K562 (cell line): ENCODE measurements around the gene CCR7. TPM values are rescaled to one million over a fixed set of nuclear protein-coding genes. Genes with fewer than 3 reads are reported as not detected.

ENCODE experiments used
- ATAC-seq: fragments of 200-7000 bp; cut with Tn5 transposase; 3 replicates; pipeline ENCODE4 v1.9.1; 2020; ENCODE audit warnings: moderate library complexity
- BruUV-seq: library from RNA; stranded (reverse); fragments of 400-500 nt; replicated peaks from 2 replicates; lab custom pipeline; 2021; lab: Mats Ljungman, UMichigan
- CTCF ChIA-PET: fragments of 300-600 bp; formaldehyde crosslinking; extraction: SDS; loops from one replicate; lab custom pipeline; 2021; ENCODE audit warnings: low intra/inter-chr PET ratio; lab: Yijun Ruan, JAX
- POLR2A ChIA-PET: fragments of 300-600, 350-650 bp; sonication (Branson Sonifier 250); formaldehyde crosslinking; extraction: SDS; loops from one replicate; lab custom pipeline; 2021; ENCODE audit warnings: antibody characterized with exemption, inconsistent platforms; lab: Yijun Ruan, JAX
- DNase-seq, 4 experiments: peaks; one replicate each; pipeline versions ENCODE4 v3.0.0 to v3.0.0-alpha.2; 2011 to 2018; ENCODE audit warnings: low spot score in 3 of 4, mixed read lengths in 3 of 4; ENCODE audit errors: extremely low read depth in 1 of 4
- FAIRE-seq: peaks from 2 replicates; lab custom pipeline; 2011; peaks lifted over from hg19 to GRCh38; lab: Jason Lieb, UNC
- H2AFZ ChIP-seq: 2 replicates; pipeline ENCODE4 v1.6.0; 2011; ENCODE audit warnings: low read depth, low read length, control low read depth, inconsistent platforms
- H3K27ac ChIP-seq: fragments of 200-600 bp; 3 replicates; pipeline ENCODE4 v1.8.0; 2011; ENCODE audit warnings: low read depth, mild to moderate bottlenecking, control low read depth, inconsistent platforms, low read length, moderate library complexity, mixed read lengths; ENCODE audit errors: extremely low read depth
- H3K27me3 ChIP-seq, 2 experiments: fragments of 300-600 bp in 1 of 2; 2 replicates in 1 of 2; 3 replicates in 1 of 2; pipeline versions ENCODE4 v1.6.0 to v1.8.0; 2011; ENCODE audit warnings: inconsistent platforms in 2 of 2, low read length in 2 of 2, mild to moderate bottlenecking in 1 of 2, mixed read lengths in 1 of 2, moderate library complexity in 1 of 2; ENCODE audit not compliant: control insufficient read depth in 2 of 2, insufficient read depth in 2 of 2
- H3K36me3 ChIP-seq: fragments of 300-600 bp; 3 replicates; pipeline ENCODE4 v1.8.0; 2011; ENCODE audit warnings: mild to moderate bottlenecking, low read length, inconsistent platforms; ENCODE audit not compliant: control insufficient read depth, insufficient read depth
- H3K4me1 ChIP-seq, 2 experiments: fragments of 200-600 bp in 1 of 2; replicated peaks in 1 of 2; 2 replicates in 1 of 2; 3 replicates in 1 of 2; pipeline versions ENCODE4 v1.5.1 to v1.8.0; 2011; ENCODE audit warnings: inconsistent platforms in 2 of 2, low read length in 2 of 2, mild to moderate bottlenecking in 1 of 2, mixed read lengths in 1 of 2, moderate library complexity in 1 of 2; ENCODE audit not compliant: control insufficient read depth in 2 of 2, insufficient read depth in 2 of 2
- H3K4me2 ChIP-seq: 2 replicates; pipeline ENCODE4 v1.6.1; 2011; ENCODE audit warnings: low read length, control low read depth, inconsistent platforms, mixed read lengths; ENCODE audit not compliant: insufficient read depth
- H3K4me3 ChIP-seq: fragments of 200-600 bp; sonication (generic), shearing (Covaris generic); 2 replicates; pipeline ENCODE4 v1.5.1; 2016; ENCODE audit warnings: control low read depth, inconsistent platforms
- H3K79me2 ChIP-seq: fragments of 200-600 bp; 3 replicates; pipeline ENCODE4 v1.8.0; 2011; ENCODE audit warnings: low read length, inconsistent platforms; ENCODE audit not compliant: control insufficient read depth, insufficient read depth
- H3K9ac ChIP-seq, 2 experiments: 2 replicates each; pipeline versions ENCODE4 v1.6.0 to v1.6.1; 2011; ENCODE audit warnings: low read depth in 2 of 2, low read length in 2 of 2, control low read depth in 1 of 2, inconsistent platforms in 1 of 2, mild to moderate bottlenecking in 1 of 2, mixed read lengths in 1 of 2; ENCODE audit not compliant: insufficient read depth in 1 of 2
- H3K9me1 ChIP-seq: one replicate; pipeline ENCODE4 v1.6.0; 2011; ENCODE audit warnings: inconsistent platforms, mild to moderate bottlenecking, low read length, moderate library complexity; ENCODE audit not compliant: control insufficient read depth, insufficient read depth
- H3K9me3 ChIP-seq: replicated peaks from 2 replicates; pipeline ENCODE4 v1.5.1; 2011; ENCODE audit warnings: low read depth, low read length, inconsistent platforms; ENCODE audit not compliant: control insufficient read depth, insufficient read depth
- H4K20me1 ChIP-seq: replicated peaks from 2 replicates; pipeline ENCODE4 v1.6.1; 2011; ENCODE audit warnings: low read length, inconsistent platforms, mixed read lengths; ENCODE audit not compliant: control insufficient read depth, insufficient read depth
- GABPB1 ChIP-seq: sonication (generic); formaldehyde crosslinking; IDR thresholded peaks from 2 replicates; pipeline ENCODE4 v1.8.0; 2022; ENCODE audit warnings: mild to moderate bottlenecking, missing genetic modification reagents
- KDM1A ChIP-seq, 2 experiments: fragments of 450-650 bp; IDR thresholded peaks; 2 replicates each; pipeline ENCODE4 v1.6.1; 2016; ENCODE audit warnings: mild to moderate bottlenecking in 2 of 2
- ZFP91 ChIP-seq: sonication (generic); formaldehyde crosslinking; IDR thresholded peaks from 2 replicates; pipeline ENCODE4 v1.8.0; 2022; ENCODE audit warnings: mild to moderate bottlenecking, missing genetic modification reagents
- ZNF830 ChIP-seq: fragments of 250-450 bp; sonication (Bioruptor Pico); IDR thresholded peaks from 2 replicates; pipeline ENCODE4 v1.5.0; 2021; ENCODE audit warnings: mild to moderate bottlenecking
- WGBS: fragments of 100-300 bp; shearing (Covaris generic); methylation state at CpG from one replicate; pipeline ENCODE4 v1.1.6; 2016; ENCODE audit warnings: low coverage, mixed read lengths; ENCODE audit not compliant: insufficient coverage; ENCODE audit errors: missing lambda C conversion rate; 5-methylcytosine and 5-hydroxymethylcytosine counted together
- in situ Hi-C: fragments of 300-500 bp; cut with MboI; formaldehyde crosslinking; loops from 4 replicates; pipeline ENCODE4 v1.15.0; 2018; ENCODE audit warnings: inconsistent platforms, mixed read lengths
- intact Hi-C: fragments of 100-400 bp; cut with micrococcal nuclease; formaldehyde crosslinking; loops from 2 replicates; pipeline ENCODE4 v1.14.2; 2022
- polyA plus RNA-seq, 8 experiments: library from polyadenylated mRNA; depleted of rRNA in 4 of 8; stranded (reverse) in 5 of 8; unstranded in 3 of 8; fragments of >200 nt; fragmentation: Nextera tagmentation in 2 of 8; fragmentation: Illumina TruSeq in 1 of 8; extraction: Ambion mirVana in 2 of 8; extraction: Trizol in 1 of 8; gene quantifications; 2 replicates each; pipeline versions ENCODE4 v1.2.1 to v1.2.3, GENCODE V29; 2011 to 2014; ENCODE audit warnings: inconsistent platforms in 1 of 8, missing spikeins in 1 of 8
- total RNA-seq, 7 experiments: library from RNA; depleted of rRNA in 6 of 7; stranded (reverse); fragments of >200 nt in 6 of 7; fragmentation: Illumina TruSeq in 2 of 7; extraction: Trizol in 2 of 7; gene quantifications; 2 replicates each; pipeline versions ENCODE4 v1.2.1 to v1.2.3, GENCODE V29; 2011 to 2021; ENCODE audit warnings: low replicate concordance in 1 of 7

Gene CCR7
- total and polyA plus RNA-seq, 9 of the 15 experiments (the other 6 are each of a cell fraction or from before 2014, with no cell fraction given): 0.14 to 1.4 (median 0.56) TPM

GRCh38 chr17:40556198-40556661 lies 9.0 kb downstream of the CCR7 start:
- in situ Hi-C loops (no loop called here), intact Hi-C loops (no loop called here)
- H3K9me1 ChIP-seq: no peaks in the 10 kb centered on the region
- H3K4me3 ChIP-seq: no peak overlapping the region
- ChIA-PET POLR2A (interaction anchor here (0.7 to 1.0 kb wide), 4 partner anchors 11 to 138 kb away, joined by 3 to 4 read pairs (median 4); partner anchors contain the start of gene TOP2A), CTCF (no interaction called here)
- no peaks in the 10 kb centered on the region for H3K79me2 ChIP-seq
- DNase-seq (no peak), ATAC-seq (no peak), FAIRE-seq (no peak)
- peaks cover 52 to 53% of the 10 kb centered on the region in 2 experiments for H3K4me1 ChIP-seq
- no peaks in the 10 kb centered on the region for H3K9me3 ChIP-seq
- H2AFZ ChIP-seq: no peak overlapping the region
- H3K9ac ChIP-seq: no peak overlapping the region
- H3K4me2 ChIP-seq: no peak overlapping the region
- no peaks in the 10 kb centered on the region for H3K36me3 ChIP-seq
- no TSS peak for BruUV-seq
- WGBS: 54% methylated on average over 1 of the region's 1 CpG
- H3K27me3 ChIP-seq: no peaks in the 10 kb centered on the region
- TF ChIP-seq KDM1A (IDR thresholded peaks at IDR 0.05) (peak in 1 of 2 experiments; percentile 62; a peak in 1 of 4 replicates), GABPB1 (CRISPR knock-in tag) (no peak), ZFP91 (CRISPR knock-in tag) (no peak), ZNF830 (CRISPR knock-in tag) (no peak)
- H4K20me1 ChIP-seq: no peaks in the 10 kb centered on the region
- H3K27ac ChIP-seq: no peak overlapping the region
